ENCODE results near the gene AKT3. TPM values are rescaled to one million over a fixed set of nuclear protein-coding genes. Genes with fewer than 3 reads are reported as not detected.

The AKT3 gene
- total and polyA plus RNA-seq, 11 donors: 3.2 to 27.9 (median 16.6) TPM

- no peak for ATAC-seq
Measured at GRCh38 chr1:243558576-243558975, 291.5 kb downstream of the AKT3 start.

GRCh38 chr1:243557866-243558265 is 292.2 kb downstream of the AKT3 start:
- peaks cover 0 to 21% (median 15%) of the 10 kb centered on the region in 9 donors for H3K36me3 ChIP-seq
- TF ChIP-seq, protein P1, sequence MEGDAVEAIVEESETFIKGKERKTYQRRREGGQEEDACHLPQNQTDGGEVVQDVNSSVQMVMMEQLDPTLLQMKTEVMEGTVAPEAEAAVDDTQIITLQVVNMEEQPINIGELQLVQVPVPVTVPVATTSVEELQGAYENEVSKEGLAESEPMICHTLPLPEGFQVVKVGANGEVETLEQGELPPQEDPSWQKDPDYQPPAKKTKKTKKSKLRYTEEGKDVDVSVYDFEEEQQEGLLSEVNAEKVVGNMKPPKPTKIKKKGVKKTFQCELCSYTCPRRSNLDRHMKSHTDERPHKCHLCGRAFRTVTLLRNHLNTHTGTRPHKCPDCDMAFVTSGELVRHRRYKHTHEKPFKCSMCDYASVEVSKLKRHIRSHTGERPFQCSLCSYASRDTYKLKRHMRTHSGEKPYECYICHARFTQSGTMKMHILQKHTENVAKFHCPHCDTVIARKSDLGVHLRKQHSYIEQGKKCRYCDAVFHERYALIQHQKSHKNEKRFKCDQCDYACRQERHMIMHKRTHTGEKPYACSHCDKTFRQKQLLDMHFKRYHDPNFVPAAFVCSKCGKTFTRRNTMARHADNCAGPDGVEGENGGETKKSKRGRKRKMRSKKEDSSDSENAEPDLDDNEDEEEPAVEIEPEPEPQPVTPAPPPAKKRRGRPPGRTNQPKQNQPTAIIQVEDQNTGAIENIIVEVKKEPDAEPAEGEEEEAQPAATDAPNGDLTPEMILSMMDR (IDR thresholded peaks at IDR 0.05): no peak
- no peak for TF ChIP-seq POLR2A (IDR thresholded peaks at IDR 0.05)
- intact Hi-C loops (cut with DNase I): no loop called here
- H3K27me3 ChIP-seq: no peaks in the 10 kb centered on the region
- no peak overlapping the region for H3K27ac ChIP-seq
- no peaks in the 10 kb centered on the region for H3K4me1 ChIP-seq
- no peak overlapping the region for H3K4me3 ChIP-seq
- DNase-seq (no peak), ATAC-seq (no peak)
- H3K9me3 ChIP-seq: peaks cover 0 to 14% (median 2%) of the 10 kb centered on the region in 12 donors

More at GRCh38 chr1:243558576-243558975, 291.5 kb downstream of the AKT3 start:
- peaks cover 0 to 27% (median 16%) of the 10 kb centered on the region in 9 donors for H3K36me3 ChIP-seq
- intact Hi-C loops (cut with DNase I): no loop called here
- H3K4me1 ChIP-seq: no peaks in the 10 kb centered on the region
- no peaks in the 10 kb centered on the region for H3K27me3 ChIP-seq
- DNase-seq: no peak
- H3K27ac ChIP-seq: no peak overlapping the region
- 86 to 96% (median 91%) methylated on average over 1 of the region's 1 CpG for WGBS, 4 donors
- H3K9me3 ChIP-seq: peaks cover 0 to 14% (median 2%) of the 10 kb centered on the region in 12 donors
- TF ChIP-seq POLR2A (IDR thresholded peaks at IDR 0.05): no peak
- TF ChIP-seq, protein P1 (IDR thresholded peaks at IDR 0.05): no peak
- H3K4me3 ChIP-seq: no peak overlapping the region

DNA sequence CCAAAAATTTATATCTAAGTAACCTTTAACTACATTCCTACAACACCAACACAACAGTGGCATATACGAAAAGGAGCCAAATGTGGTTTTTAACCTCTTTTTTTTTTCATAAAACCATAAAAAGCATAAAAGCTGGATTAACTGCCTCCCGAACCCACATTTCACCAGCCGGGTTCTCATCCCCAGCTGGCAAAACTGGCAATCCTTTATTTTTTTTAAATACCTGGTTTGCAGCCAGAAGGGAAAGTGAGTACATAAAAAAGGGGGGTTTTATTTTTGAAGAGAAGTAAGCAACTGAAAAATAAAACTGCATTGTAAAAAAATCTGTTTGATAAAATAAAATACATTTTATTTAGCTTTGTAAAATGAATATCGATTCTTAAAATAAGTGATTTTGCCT is 295.4 kb downstream of the AKT3 start:
- no peak for ATAC-seq
- Histone ChIP-seq H3K9me3 (no peaks in the 10 kb centered on the region), H3K36me3 (peaks cover 0 to 9% (median 0%) of the 10 kb centered on the region in 9 donors), H3K4me1 (no peaks in the 10 kb centered on the region), H3K27me3 (no peaks in the 10 kb centered on the region), H3K4me3 (no peak overlapping the region), H3K27ac (no peak overlapping the region)
- intact Hi-C loops (cut with DNase I): no loop called here
- TF ChIP-seq POLR2A (IDR thresholded peaks at IDR 0.05): no peak
- TF ChIP-seq, protein P1 (IDR thresholded peaks at IDR 0.05): no peak
- no peak for DNase-seq
- 94 to 97% (median 94%) methylated on average over 4 of the region's 4 CpGs for WGBS, 4 donors

DNA sequence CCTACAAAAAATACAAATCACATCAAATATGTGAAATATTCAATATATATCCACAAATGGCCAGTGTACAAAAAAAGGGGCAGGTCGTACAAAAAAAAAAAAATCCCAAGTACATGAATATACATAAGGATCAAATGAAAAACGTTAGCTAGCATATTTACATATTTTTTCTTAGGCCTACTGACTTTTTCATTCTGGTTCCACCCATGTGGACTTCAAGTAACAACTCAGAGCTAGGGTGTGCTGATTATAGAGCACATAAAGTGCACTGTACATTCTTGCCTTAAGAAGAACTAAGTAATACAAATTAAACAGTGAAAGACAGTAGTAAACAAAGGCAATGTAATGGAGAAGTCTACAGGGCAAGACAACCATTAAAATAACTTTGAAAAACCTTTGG is 297.0 kb downstream of the AKT3 start:
- ATAC-seq (no peak), DNase-seq (no peak)
- Histone ChIP-seq H3K4me3 (no peak overlapping the region), H3K4me1 (no peaks in the 10 kb centered on the region), H3K27me3 (no peaks in the 10 kb centered on the region), H3K36me3 (peaks cover 0 to 9% (median 0%) of the 10 kb centered on the region in 9 donors), H3K27ac (no peak overlapping the region), H3K9me3 (no peaks in the 10 kb centered on the region)
- intact Hi-C loops (cut with DNase I): no loop called here
- no peak for TF ChIP-seq POLR2A (IDR thresholded peaks at IDR 0.05)
- TF ChIP-seq, protein P1 (IDR thresholded peaks at IDR 0.05): no peak
- 76 to 86% (median 82%) methylated on average over 2 of the region's 2 CpGs for WGBS, 4 donors

Measured in heart left ventricle (tissue), 16 donors.